PC-9 (cell line): ENCODE measurements around the gene IL31.

Experiments
- CTCF ChIP-seq: fragments of 200-600 bp; sonication (generic); conservative IDR thresholded peaks from 2 replicates; pipeline ENCODE4 v1.6.1; 2017; ENCODE audit warnings: mixed run types, antibody characterized with exemption, mild to moderate bottlenecking, moderate library complexity
- EZH2 ChIP-seq: fragments of 200-600 bp; sonication (generic); IDR thresholded peaks from 2 replicates; pipeline ENCODE4 v1.8.0; 2017; ENCODE audit warnings: antibody characterized with exemption, low read depth

GRCh38 chr12:122161682-122162081 lies 12.3 kb downstream of the IL31 start:
- TF ChIP-seq EZH2, result no peak
- TF ChIP-seq CTCF, result no peak
